Small intestine (tissue), 7 donors: ENCODE data around the gene CIITA. TPM values are rescaled to one million over a fixed set of nuclear protein-coding genes. Genes with fewer than 3 reads are reported as not detected.

Experiments used
- DNase-seq, 2 donors: peaks; one replicate each; pipeline versions ENCODE4 v3.0.0 to v3.0.0-alpha.2; 2013
- FAIRE-seq: peaks from 2 replicates; lab custom pipeline; 2012; peaks lifted over from hg19 to GRCh38; lab: Jason Lieb, UNC
- H3K27ac ChIP-seq, 3 donors: one replicate each; pipeline ENCODE4 v1.5.1; 2013; ENCODE audit warnings: low read length in 2 of 3, mild to moderate bottlenecking in 2 of 3, control low read depth in 1 of 3, inconsistent platforms in 1 of 3, low read depth in 1 of 3, moderate library complexity in 1 of 3
- H3K27me3 ChIP-seq, 3 donors: one replicate each; pipeline ENCODE4 v1.6.1; 2013; ENCODE audit warnings: low read length in 3 of 3, inconsistent platforms in 1 of 3; ENCODE audit not compliant: control insufficient read depth in 3 of 3, insufficient read depth in 3 of 3
- H3K36me3 ChIP-seq, 3 donors: one replicate each; pipeline ENCODE4 v1.6.1; 2013; ENCODE audit warnings: low read length in 3 of 3, inconsistent platforms in 1 of 3, low read depth in 1 of 3, mild to moderate bottlenecking in 1 of 3, moderate library complexity in 1 of 3; ENCODE audit not compliant: control insufficient read depth in 3 of 3, insufficient read depth in 2 of 3
- H3K4me1 ChIP-seq, 3 donors: one replicate each; pipeline ENCODE4 v1.6.1; 2013; ENCODE audit warnings: low read length in 2 of 3, inconsistent platforms in 1 of 3, low read depth in 1 of 3, mild to moderate bottlenecking in 1 of 3, moderate library complexity in 1 of 3; ENCODE audit not compliant: control insufficient read depth in 3 of 3, insufficient read depth in 2 of 3
- H3K4me3 ChIP-seq, 3 donors: one replicate each; pipeline ENCODE4 v1.5.1; 2013; ENCODE audit warnings: low read length in 3 of 3, control low read depth in 1 of 3, inconsistent platforms in 1 of 3, low read depth in 1 of 3, mild to moderate bottlenecking in 1 of 3, moderate library complexity in 1 of 3
- H3K9me3 ChIP-seq, 2 donors: one replicate each; pipeline ENCODE4 v1.6.1; 2013; ENCODE audit warnings: low read depth in 1 of 2, low read length in 1 of 2; ENCODE audit not compliant: control insufficient read depth in 2 of 2, insufficient read depth in 1 of 2
- WGBS, 3 donors: extraction: QIAGEN DNeasy Blood & Tissue Kit; methylation state at CpG; one replicate each; pipeline ENCODE4 v1.1.7; 2013; 5-methylcytosine and 5-hydroxymethylcytosine counted together
- polyA plus RNA-seq, 4 donors: library from polyadenylated mRNA; stranded (reverse) in 3 of 4; unstranded in 1 of 4; fragments of 200-250 nt in 3 of 4; fragments of 120-200 nt in 1 of 4; gene quantifications; one replicate each; pipeline versions ENCODE4 v1.2.1 to v1.2.3, GENCODE V29; 2013
- donor health status: healthy with polysubstance abuse.
- donor health status: control.
- donor health status: control.
- donor health status: Bipolar disorder and iron deficiency.
- donor health status: healthy.

Gene CIITA
- polyA plus RNA-seq, 4 donors: 8.1 to 11.7 (median 10.4) TPM

GRCh38 chr16:10980813-10981212 is 103.8 kb downstream of the CIITA start:
- Histone ChIP-seq H3K27me3 (no peaks in the 10 kb centered on the region), H3K27ac (peak overlapping the region in 1 of 3 donors; percentile 53), H3K9me3 (no peaks in the 10 kb centered on the region), H3K36me3 (peaks cover 8 to 29% (median 15%) of the 10 kb centered on the region in 3 donors), H3K4me1 (no peaks in the 10 kb centered on the region), H3K4me3 (no peak overlapping the region)
- WGBS, 3 donors: 91 to 95% (median 92%) methylated on average over 3 of the region's 3 CpGs
- FAIRE-seq: no peak
- no peak for DNase-seq

DNA sequence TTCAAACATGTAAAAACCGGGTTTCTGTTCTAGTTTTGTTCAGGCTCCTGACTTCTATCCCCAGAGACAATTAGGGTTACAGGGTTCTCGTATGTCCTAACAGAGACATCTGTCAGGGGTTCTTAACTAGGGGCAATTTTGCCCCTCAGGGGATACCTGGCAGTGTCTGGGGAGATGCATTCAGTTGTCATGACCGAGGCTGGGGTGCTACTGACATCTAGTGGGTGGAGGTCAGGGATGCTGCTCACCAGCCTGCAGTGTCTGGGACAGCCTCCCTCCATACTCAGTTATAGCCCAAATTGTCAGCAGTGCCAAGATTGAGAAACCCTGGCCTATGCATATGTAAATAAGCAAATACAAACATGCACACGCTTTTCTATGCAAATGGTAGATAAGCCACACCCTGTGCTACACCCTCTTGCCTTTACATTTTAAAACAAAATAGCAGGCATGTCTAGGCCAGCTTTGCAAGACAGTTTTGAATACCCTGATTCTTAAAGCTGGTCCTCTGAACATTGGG is 104.8 kb downstream of the CIITA start:
- no peak overlapping the region for H3K27ac ChIP-seq
- 77 to 85% (median 82%) methylated on average over 4 of the region's 4 CpGs for WGBS, 3 donors
- DNase-seq (no peak), FAIRE-seq (no peak)
- H3K4me3 ChIP-seq: no peak overlapping the region
- H3K36me3 ChIP-seq: peaks cover 5 to 27% (median 15%) of the 10 kb centered on the region in 3 donors
- no peaks in the 10 kb centered on the region for H3K9me3 ChIP-seq
- no peaks in the 10 kb centered on the region for H3K4me1 ChIP-seq
- H3K27me3 ChIP-seq: no peaks in the 10 kb centered on the region

DNA sequence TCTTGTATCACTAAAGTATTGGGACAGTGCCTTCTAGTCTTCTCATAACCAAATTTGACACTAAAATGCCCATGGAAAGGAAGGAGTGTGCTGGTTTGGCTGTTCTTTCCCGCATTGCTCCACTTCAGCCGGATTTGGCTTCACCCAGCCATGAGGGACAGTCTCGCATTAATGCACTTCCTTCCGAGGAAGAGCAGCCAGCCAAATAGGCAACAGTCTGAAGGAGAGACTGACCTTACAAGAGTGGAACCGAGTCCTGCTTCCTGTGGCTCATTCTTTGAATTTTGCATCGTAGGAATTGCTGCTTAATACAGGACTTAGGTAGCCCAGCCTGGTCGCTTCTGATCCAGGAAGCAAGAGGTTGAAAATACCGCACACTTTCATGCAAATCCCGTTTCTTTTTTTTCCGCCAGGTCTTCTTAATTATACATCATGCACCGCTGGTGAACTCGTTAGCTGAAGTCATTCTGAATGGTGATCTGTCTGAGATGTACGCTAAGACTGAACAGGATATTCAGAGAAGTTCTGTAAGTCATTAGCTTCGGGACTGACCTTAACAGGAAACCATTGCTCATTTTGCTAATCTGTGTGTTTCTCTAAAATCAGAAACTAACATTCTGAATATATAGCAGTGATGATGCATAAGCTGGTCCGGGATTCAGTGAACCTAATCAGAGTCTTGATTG is 105.6 kb downstream of the CIITA start:
- Histone ChIP-seq H3K4me3 (no peak overlapping the region), H3K4me1 (no peaks in the 10 kb centered on the region), H3K36me3 (peaks cover 5 to 20% (median 10%) of the 10 kb centered on the region in 3 donors), H3K27ac (peak overlapping the region in 1 of 3 donors; percentile 10), H3K27me3 (no peaks in the 10 kb centered on the region), H3K9me3 (no peaks in the 10 kb centered on the region)
- no peak for FAIRE-seq
- 75 to 88% (median 76%) methylated on average over 15 of the region's 15 CpGs for WGBS, 3 donors
- no peak for DNase-seq

DNA sequence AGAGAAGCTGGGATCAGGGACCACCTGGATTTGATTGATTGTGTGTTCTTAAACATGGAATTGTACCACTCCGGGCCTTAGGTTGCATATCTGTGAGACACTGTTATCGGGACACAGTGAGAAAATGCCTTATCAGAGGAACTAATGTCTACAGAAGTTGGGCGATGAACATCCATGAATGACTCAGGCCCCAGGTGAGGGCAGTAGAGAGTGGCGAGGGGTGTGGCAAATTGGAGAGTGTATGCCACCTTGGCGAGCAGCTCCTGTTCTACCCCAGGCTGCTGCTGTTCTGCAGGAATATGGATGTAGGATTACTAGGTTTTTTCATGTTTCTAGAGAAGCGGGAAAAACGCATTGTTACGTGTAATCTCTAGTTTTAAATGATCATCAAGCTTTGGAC is 106.2 kb downstream of the CIITA start:
- WGBS, 3 donors: 73 to 74% (median 73%) methylated on average over 8 of the region's 8 CpGs
- Histone ChIP-seq H3K4me1 (no peaks in the 10 kb centered on the region), H3K27me3 (no peaks in the 10 kb centered on the region), H3K36me3 (peaks cover 5 to 18% (median 6%) of the 10 kb centered on the region in 3 donors), H3K4me3 (no peak overlapping the region), H3K27ac (no peak overlapping the region), H3K9me3 (no peaks in the 10 kb centered on the region)
- DNase-seq (peak in 1 of 2 donors; percentile 62), FAIRE-seq (no peak)

DNA sequence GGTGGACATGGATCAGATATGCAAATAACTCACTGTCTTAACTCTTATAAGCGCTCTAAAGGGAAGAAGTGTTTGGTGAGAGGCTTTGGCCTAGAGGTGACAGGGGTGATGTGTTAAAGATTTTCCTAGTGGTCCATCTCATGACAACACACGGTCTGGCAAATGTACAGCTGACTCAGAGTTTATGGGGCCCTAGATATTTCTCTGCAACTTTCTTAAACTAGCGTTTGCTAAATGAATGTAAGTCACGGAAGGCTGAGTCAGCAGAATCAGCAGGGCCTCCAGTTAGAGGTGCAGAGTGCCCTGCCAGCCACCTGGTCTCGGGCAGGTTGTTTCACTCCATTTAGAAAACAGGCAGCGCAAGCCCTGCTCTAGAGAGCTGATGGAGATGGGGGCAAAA is 107.5 kb downstream of the CIITA start:
- FAIRE-seq (no peak), DNase-seq (no peak)
- Histone ChIP-seq H3K27me3 (no peaks in the 10 kb centered on the region), H3K9me3 (no peaks in the 10 kb centered on the region), H3K27ac (no peak overlapping the region), H3K36me3 (peaks cover 0 to 20% (median 3%) of the 10 kb centered on the region in 3 donors), H3K4me3 (no peak overlapping the region), H3K4me1 (no peaks in the 10 kb centered on the region)
- WGBS, 3 donors: 86 to 90% (median 86%) methylated on average over 6 of the region's 6 CpGs

Other genes with a start within 250 kb of the CIITA start
- gene TEKT5, start 182.3 kb upstream of the CIITA start, polyA plus RNA-seq: under 1 TPM in 2 of 4 donors, not detected in 2; 0.07 to 0.25 TPM
- gene NUBP1, start 133.4 kb upstream of the CIITA start, polyA plus RNA-seq: 10 to 100 TPM; 26.1 to 47.4 (median 36.2) TPM
- 1 to 10 TPM in 1 of 4 donors, under 1 TPM in 1, not detected in 2; 0.73 to 1.5 TPM for gene TVP23A, start 58.4 kb upstream of the CIITA start, polyA plus RNA-seq
- 10 to 100 TPM; 23.0 to 31.9 (median 26.3) TPM for gene DEXI, start 65.3 kb downstream of the CIITA start, polyA plus RNA-seq
- 10 to 100 TPM; 12.2 to 23.5 (median 14.1) TPM for gene CLEC16A, start 67.4 kb downstream of the CIITA start, polyA plus RNA-seq